Measurements from ENCODE around the gene RNF19B. TPM values are rescaled to one million over a fixed set of nuclear protein-coding genes. Genes with fewer than 3 reads are reported as not detected.
"Not testable (repeated sequence)": the region's sequence is repeated elsewhere in the genome, so short reads cannot be mapped to it uniquely, and the experiment has no call there.

The RNF19B gene
- total RNA-seq, 2 donors from 2014 or later = 11.5 to 31.6 TPM

DNA sequence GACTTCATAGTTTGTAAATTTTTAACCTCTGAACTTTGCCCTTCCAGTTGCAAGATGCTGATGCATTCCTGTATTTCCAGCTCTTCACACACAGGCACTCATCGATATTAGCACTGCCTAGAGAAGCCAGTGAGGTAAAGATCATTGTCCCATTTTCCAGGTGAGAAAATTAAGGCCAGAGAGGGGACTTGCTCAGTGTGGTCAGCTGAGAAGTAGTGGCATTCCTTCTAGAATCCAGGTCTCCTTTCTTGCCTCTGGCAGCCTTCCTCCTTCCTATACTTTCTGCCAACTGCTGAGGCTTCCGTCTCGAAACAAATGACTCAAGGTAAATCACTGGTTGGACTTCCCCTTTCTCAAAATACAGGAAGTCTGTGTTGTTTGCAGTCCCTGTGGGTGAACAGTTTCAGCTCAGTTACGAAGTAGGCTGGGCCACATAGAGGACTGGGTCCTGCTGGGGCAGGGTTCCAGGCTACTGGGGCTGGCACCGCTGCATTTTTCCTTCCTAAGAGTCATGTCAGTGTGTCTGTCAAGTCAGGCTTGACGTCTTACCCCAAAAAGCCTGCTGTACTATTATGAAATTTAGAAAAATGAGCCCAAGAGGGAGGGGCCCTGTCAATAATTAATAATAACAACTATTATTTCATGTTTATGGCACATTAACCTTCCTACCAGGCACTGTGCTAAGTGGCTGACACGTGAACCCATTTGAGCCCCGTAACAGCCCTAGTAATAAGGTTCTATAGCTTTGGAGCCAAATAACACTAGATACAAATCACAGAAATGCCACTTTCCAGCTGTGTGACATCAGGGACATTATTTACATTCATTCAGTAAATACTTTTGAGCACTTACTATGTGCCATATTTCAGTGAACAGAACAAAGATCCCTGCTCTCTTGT lies 16.6 kb upstream of the RNF19B start:
- ATAC-seq = peak; percentile 96
- peaks cover 6% of the 10 kb centered on the region in 2 donors for H3K36me3 Mint-ChIP-seq
- H3K9me3 Mint-ChIP-seq = peaks cover 0 to 4% of the 10 kb centered on the region in 2 donors
- peak overlapping the region; percentile 56 to 86 for H3K27ac Mint-ChIP-seq
- peak; percentile 55 to 79 for DNase-seq (ENCODE audit: low spot score in 2 of 2)

GRCh38 chr1:32980080-32980479 lies 15.5 kb upstream of the RNF19B start:
- Mint-ChIP-seq H3K9me3 (peaks cover 0 to 4% of the 10 kb centered on the region in 2 donors), H3K27ac (peak overlapping the region in 1 of 2 donors; percentile 86), H3K36me3 (peaks cover 6% of the 10 kb centered on the region in 2 donors)
- DNase-seq (ENCODE audit: low spot score in 2 of 2) (no peak), ATAC-seq (no peak)

DNA sequence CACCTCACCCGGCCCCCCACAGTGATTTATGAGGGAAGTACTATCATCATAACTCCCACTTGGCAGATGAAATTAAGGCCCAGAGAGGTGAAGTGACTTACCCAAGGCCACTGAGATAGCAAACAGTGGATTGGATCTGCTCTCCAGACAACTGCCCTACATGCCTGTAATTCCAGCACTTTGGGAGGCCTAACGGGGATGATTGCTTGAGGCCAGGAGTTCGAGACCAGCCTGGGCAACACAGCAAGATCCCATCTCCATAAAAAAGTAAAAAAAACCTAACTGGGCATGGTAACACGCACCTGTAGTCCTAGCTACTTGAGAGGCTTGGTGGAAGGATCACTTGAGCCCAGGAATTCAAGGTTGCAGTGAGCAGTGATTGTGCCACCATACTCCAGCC lies 14.2 kb upstream of the RNF19B start:
- H3K9me3 Mint-ChIP-seq = peaks cover 0 to 4% of the 10 kb centered on the region in 2 donors
- no peak overlapping the region for H3K27ac Mint-ChIP-seq
- no peak for ATAC-seq
- no peak for DNase-seq (ENCODE audit: low spot score in 2 of 2)
- peaks cover 6% of the 10 kb centered on the region in 2 donors for H3K36me3 Mint-ChIP-seq

- ATAC-seq = no peak
- DNase-seq (ENCODE audit: low spot score in 2 of 2) = no peak
- Mint-ChIP-seq H3K9me3 (peaks cover 0 to 2% of the 10 kb centered on the region in 2 donors), H3K36me3 (peaks cover 2 to 3% of the 10 kb centered on the region in 2 donors), H3K27ac (peak overlapping the region in 1 of 2 donors; percentile 65)
These were observed 13.0 kb upstream of the RNF19B start for GRCh38 chr1:32977546-32978087.

DNA sequence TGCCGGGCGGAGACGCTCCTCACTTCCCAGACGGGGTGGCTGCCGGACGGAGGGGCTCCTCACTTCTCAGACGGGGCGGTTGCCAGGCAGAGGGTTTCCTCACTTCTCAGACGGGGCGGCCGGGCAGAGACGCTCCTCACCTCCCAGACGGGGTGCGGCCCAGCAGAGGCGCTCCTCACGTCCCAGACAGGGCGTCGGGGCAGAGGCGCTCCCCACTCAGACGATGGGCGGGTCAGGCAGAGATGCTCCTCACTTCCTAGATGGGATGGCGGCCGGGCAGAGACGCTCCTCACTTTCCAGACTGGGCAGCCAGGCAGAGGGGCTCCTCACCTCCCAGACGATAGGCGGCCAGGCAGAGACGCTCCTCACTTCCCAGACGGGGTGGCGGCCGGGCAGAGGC lies 10.4 kb upstream of the RNF19B start:
- peaks cover 6 to 10% of the 10 kb centered on the region in 2 donors for H3K36me3 Mint-ChIP-seq
- DNase-seq (ENCODE audit: low spot score in 2 of 2); H3K27ac Mint-ChIP-seq; ATAC-seq; H3K9me3 Mint-ChIP-seq: not testable (repeated sequence)

DNA sequence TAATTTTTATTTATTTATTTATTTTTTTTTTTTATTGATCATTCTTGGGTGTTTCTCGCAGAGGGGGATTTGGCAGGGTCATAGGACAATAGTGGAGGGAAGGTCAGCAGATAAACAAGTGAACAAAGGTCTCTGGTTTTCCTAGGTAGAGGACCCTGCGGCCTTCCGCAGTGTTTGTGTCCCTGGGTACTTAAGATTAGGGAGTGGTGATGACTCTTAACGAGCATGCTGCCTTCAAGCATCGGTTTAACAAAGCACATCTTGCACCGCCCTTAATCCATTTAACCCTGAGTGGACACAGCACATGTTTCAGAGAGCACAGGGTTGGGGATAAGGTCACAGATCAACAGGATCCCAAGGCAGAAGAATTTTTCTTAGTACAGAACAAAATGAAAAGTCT lies 8.8 kb upstream of the RNF19B start:
- H3K9me3 Mint-ChIP-seq; DNase-seq (ENCODE audit: low spot score in 2 of 2); H3K27ac Mint-ChIP-seq; ATAC-seq: not testable (repeated sequence)
- peaks cover 6 to 10% of the 10 kb centered on the region in 2 donors for H3K36me3 Mint-ChIP-seq

- Mint-ChIP-seq H3K27ac (no peak overlapping the region), H3K36me3 (peaks cover 6 to 10% of the 10 kb centered on the region in 2 donors), H3K9me3 (peaks cover 0 to 12% of the 10 kb centered on the region in 2 donors)
- ATAC-seq = no peak
- no peak for DNase-seq (ENCODE audit: low spot score in 2 of 2)
These were observed 8.3 kb upstream of the RNF19B start for GRCh38 chr1:32972814-32973428.

DNA sequence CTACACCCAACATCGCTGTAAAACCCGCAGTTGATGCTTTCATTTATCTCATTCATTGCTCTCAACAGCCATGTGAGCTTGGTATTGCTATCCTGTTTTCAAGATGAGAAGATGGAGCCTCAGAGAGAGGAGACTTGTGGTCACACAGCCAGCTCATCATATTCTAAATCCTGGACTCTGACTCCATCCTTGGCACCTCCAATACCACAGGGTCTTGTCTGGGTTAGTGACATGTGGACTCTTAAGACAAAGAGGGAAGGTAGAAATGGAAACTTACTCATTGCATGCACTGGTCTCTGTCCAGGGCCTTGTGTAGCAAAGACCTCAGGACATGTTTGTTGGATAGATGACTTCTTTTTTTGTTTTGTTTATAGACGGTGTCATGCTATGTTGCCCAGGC lies 7.0 kb upstream of the RNF19B start:
- H3K27ac Mint-ChIP-seq = no peak overlapping the region
- peaks cover 6 to 10% of the 10 kb centered on the region in 2 donors for H3K36me3 Mint-ChIP-seq
- peaks cover 0 to 12% of the 10 kb centered on the region in 2 donors for H3K9me3 Mint-ChIP-seq
- no peak for DNase-seq (ENCODE audit: low spot score in 2 of 2)
- peak; percentile 42 to 67 for ATAC-seq

DNA sequence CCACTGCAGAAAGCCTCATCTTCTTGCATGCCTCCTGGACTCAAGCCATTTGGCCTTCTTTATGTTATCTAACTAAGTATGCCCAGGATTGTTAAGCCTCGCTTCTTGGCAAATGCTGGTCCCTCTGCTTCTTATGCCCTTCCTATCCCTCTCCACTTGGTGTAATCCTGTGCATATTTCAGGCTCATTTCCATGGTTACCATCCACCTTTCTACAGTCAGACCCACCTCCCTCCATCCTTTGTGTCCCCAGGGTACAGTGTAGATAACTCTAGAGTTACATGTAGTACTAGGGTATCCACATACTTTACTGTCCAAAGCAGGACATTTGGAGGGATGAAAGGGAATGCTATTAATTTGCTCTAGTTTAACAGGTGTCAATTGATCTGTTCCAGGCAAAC lies 6.5 kb upstream of the RNF19B start:
- Mint-ChIP-seq H3K27ac (no peak overlapping the region), H3K36me3 (peaks cover 6 to 10% of the 10 kb centered on the region in 2 donors), H3K9me3 (peaks cover 0 to 12% of the 10 kb centered on the region in 2 donors)
- no peak for ATAC-seq
- DNase-seq (ENCODE audit: low spot score in 2 of 2) = no peak

DNA sequence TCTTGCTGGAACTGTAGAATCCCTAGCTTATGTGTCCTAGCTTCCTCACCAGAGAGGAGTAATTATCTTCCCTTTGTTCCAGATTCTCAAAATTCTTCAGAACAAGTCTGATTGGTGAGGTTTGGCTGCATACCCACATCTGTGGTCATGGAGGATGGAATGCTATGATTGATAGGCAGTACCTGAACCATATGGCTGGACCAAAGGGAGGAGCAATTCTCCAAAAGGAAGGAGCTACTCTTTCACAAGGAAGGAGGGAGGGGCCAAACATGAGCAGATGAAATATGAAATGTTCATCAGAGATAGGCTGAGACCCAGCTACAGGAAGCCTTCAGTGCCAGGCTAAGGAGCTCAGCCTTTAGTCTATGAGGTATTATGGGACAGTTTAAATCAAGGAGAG lies 5.0 kb upstream of the RNF19B start:
- ATAC-seq (no peak), DNase-seq (ENCODE audit: low spot score in 2 of 2) (no peak)
- H3K27ac Mint-ChIP-seq = no peak overlapping the region
- peaks cover 6 to 10% of the 10 kb centered on the region in 2 donors for H3K36me3 Mint-ChIP-seq
- peaks cover 0 to 12% of the 10 kb centered on the region in 2 donors for H3K9me3 Mint-ChIP-seq

GRCh38 chr1:32967888-32968568 lies 3.4 kb upstream of the RNF19B start:
- peaks cover 0 to 12% of the 10 kb centered on the region in 2 donors for H3K9me3 Mint-ChIP-seq
- peaks cover 6 to 10% of the 10 kb centered on the region in 2 donors for H3K36me3 Mint-ChIP-seq
- DNase-seq (ENCODE audit: low spot score in 2 of 2) (no peak), ATAC-seq (peak in 1 of 2 donors; percentile 27)
- peak overlapping the region; percentile 2 to 17 for H3K27ac Mint-ChIP-seq

DNA sequence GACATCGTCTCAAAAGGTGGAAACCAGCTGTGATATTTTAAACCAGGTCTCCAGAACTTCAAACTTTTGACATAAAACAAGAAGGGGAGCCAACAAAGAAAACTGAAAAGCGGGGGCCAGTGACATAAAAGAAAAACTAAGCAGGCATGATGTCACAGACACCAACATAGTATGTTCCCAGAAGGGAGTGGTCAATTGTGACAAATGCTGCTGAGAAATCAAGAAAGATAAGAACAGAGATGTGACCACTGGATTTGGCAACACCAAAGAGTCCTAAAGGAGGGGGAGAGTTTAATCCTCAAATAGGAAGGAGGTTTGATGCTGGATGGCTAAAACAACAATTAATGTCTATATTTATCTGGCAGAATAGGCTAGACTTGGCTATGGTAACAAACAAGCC lies 2.3 kb upstream of the RNF19B start:
- H3K27ac Mint-ChIP-seq = no peak overlapping the region
- peaks cover 5 to 6% of the 10 kb centered on the region in 2 donors for H3K36me3 Mint-ChIP-seq
- no peak for DNase-seq (ENCODE audit: low spot score in 2 of 2)
- peaks cover 0 to 12% of the 10 kb centered on the region in 2 donors for H3K9me3 Mint-ChIP-seq
- ATAC-seq = no peak

GRCh38 chr1:32965251-32965747 lies 690 bp upstream of the RNF19B start:
- Mint-ChIP-seq H3K9me3 (peaks cover 0 to 5% of the 10 kb centered on the region in 2 donors), H3K36me3 (no peaks in the 10 kb centered on the region), H3K27ac (peak overlapping the region; percentile 82 to 83)
- DNase-seq (ENCODE audit: low spot score in 2 of 2) = no peak
- no peak for ATAC-seq

- Mint-ChIP-seq H3K36me3 (no peaks in the 10 kb centered on the region), H3K27ac (peak overlapping the region; percentile 69 to 82), H3K9me3 (peaks cover 0 to 5% of the 10 kb centered on the region in 2 donors)
- DNase-seq (ENCODE audit: low spot score in 2 of 2) (peak; percentile 55 to 74), ATAC-seq (peak; percentile 49)
These were observed 706 bp downstream of the RNF19B start for GRCh38 chr1:32963746-32964460.

DNA sequence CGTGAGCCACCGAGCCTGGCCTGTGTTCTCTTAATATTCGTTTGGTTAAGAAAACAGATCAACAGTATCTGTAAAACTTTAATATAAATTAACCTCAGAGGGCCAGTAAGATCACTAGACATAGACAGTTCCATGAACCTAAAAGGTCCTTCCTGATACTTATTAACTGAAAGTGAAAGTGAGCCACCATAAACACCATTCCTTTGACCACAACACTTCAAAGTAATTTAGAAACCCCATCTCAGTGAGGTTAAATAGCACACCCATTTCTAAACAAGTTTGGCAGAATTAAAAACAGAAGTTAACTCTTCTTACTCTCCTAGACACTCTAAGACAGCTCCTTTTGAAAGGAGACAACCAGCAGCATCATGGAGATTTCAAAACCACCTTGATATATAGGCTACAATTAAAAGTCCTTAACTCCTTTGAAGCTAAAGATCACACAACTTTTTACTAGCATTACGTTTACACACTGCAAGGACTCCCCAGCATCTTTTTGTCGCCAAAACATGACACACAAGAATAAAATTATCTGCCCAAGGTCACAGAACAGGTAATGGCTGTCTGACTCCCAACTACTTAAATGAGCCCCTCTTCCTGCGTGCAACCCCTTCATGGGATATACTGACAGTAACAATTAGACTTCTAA lies 2.2 kb downstream of the RNF19B start:
- H3K36me3 Mint-ChIP-seq = no peaks in the 10 kb centered on the region
- peak overlapping the region in 1 of 2 donors; percentile 82 for H3K27ac Mint-ChIP-seq
- no peaks in the 10 kb centered on the region for H3K9me3 Mint-ChIP-seq
- ATAC-seq = no peak
- DNase-seq (ENCODE audit: low spot score in 2 of 2) = no peak

Data from activated naive CD4-positive, alpha-beta T cell treated with anti-CD3 and anti-CD28 coated beads, Interleukin-2, amount 50 U/mL, for 72 hours (primary cell).